WTC11 (cell line): ENCODE measurements around the gene TENT4B. TPM values are rescaled to one million over a fixed set of nuclear protein-coding genes. Genes with fewer than 3 reads are reported as not detected.

Source experiments
- ATAC-seq: fragments of 200-7000 bp; cut with Tn5 transposase; 2 replicates; pipeline ENCODE4 v1.10.0; 2021; ENCODE audit warnings: mild to moderate bottlenecking, moderate library complexity
- CTCF ChIA-PET: fragments of 300-600 bp; sonication (Branson Sonifier 250); formaldehyde crosslinking; loops from one replicate; lab custom pipeline; 2021; ENCODE audit warnings: antibody characterized with exemption; lab: Charles Lee
- POLR2A ChIA-PET: fragments of 350-600 bp; sonication (Branson Sonifier 250); formaldehyde crosslinking; loops from one replicate; lab custom pipeline; 2021; ENCODE audit warnings: antibody characterized with exemption; lab: Charles Lee
- DNase-seq: peaks from one replicate; pipeline ENCODE4 v3.0.0; 2021; ENCODE audit warnings: low spot score
- H3K27ac Mint-ChIP-seq: 2 replicates; pipeline ENCODE4 v1.8.0; 2021; ENCODE audit warnings: mixed read lengths
- H3K27me3 Mint-ChIP-seq: 2 replicates; pipeline ENCODE4 v1.8.0; 2021; ENCODE audit warnings: low read depth, mild to moderate bottlenecking, moderate library complexity, mixed read lengths
- H3K36me3 Mint-ChIP-seq: 2 replicates; pipeline ENCODE4 v1.8.0; 2021; ENCODE audit warnings: mixed read lengths
- H3K4me1 Mint-ChIP-seq: 2 replicates; pipeline ENCODE4 v1.8.0; 2022; ENCODE audit warnings: mixed read lengths
- H3K4me3 Mint-ChIP-seq: 2 replicates; pipeline ENCODE4 v1.8.0; 2021; ENCODE audit warnings: mild to moderate bottlenecking, moderate library complexity, mixed read lengths
- H3K9me3 Mint-ChIP-seq: 2 replicates; pipeline ENCODE4 v1.8.0; 2021; ENCODE audit warnings: mixed read lengths
- ATF1 ChIP-seq: sonication (generic); formaldehyde crosslinking; IDR thresholded peaks from 2 replicates; pipeline ENCODE4 v1.8.1; 2023; ENCODE audit warnings: mild to moderate bottlenecking, moderate library complexity, missing genetic modification reagents
- EMX1 ChIP-seq: fragments of 250-450 bp; sonication (Bioruptor Pico); IDR thresholded peaks from 2 replicates; pipeline ENCODE4 v1.8.0; 2021; ENCODE audit warnings: mild to moderate bottlenecking
- GRHL2 ChIP-seq: fragments of 250-450 bp; sonication (Bioruptor Pico); IDR thresholded peaks from 2 replicates; pipeline ENCODE4 v1.8.0; 2022; ENCODE audit warnings: mild to moderate bottlenecking, moderate library complexity; ENCODE audit not compliant: insufficient replicate concordance, severe bottlenecking
- HMGA2 ChIP-seq: fragments of 250-450 bp; sonication (Bioruptor Pico); IDR thresholded peaks from 2 replicates; pipeline ENCODE4 v1.4.0; 2021; ENCODE audit warnings: mild to moderate bottlenecking, moderate library complexity
- MYBL2 ChIP-seq: sonication (generic); formaldehyde crosslinking; IDR thresholded peaks from 2 replicates; pipeline ENCODE4 v1.8.1; 2023; ENCODE audit warnings: mild to moderate bottlenecking, moderate library complexity, missing genetic modification reagents
- NFYB ChIP-seq: sonication (generic); formaldehyde crosslinking; conservative IDR thresholded peaks from 2 replicates; pipeline ENCODE4 v1.8.0; 2022; ENCODE audit warnings: low read depth, missing genetic modification reagents
- NR3C1 ChIP-seq: sonication (generic); formaldehyde crosslinking; conservative IDR thresholded peaks from 2 replicates; pipeline ENCODE4 v1.8.1; 2023; ENCODE audit warnings: low read depth, mild to moderate bottlenecking, missing genetic modification reagents
- OVOL2 ChIP-seq: fragments of 250-450 bp; sonication (Bioruptor Pico); IDR thresholded peaks from 2 replicates; pipeline ENCODE4 v1.9.0; 2021; ENCODE audit warnings: mild to moderate bottlenecking, borderline replicate concordance
- PREB ChIP-seq: sonication (generic); formaldehyde crosslinking; IDR thresholded peaks from 2 replicates; pipeline ENCODE4 v1.8.1; 2022; ENCODE audit warnings: mild to moderate bottlenecking, missing genetic modification reagents, moderate library complexity, borderline replicate concordance
- SMAD4 ChIP-seq: sonication (generic); formaldehyde crosslinking; IDR thresholded peaks from 2 replicates; pipeline ENCODE4 v1.8.0; 2022; ENCODE audit warnings: mild to moderate bottlenecking, missing genetic modification reagents
- SOX15 ChIP-seq: fragments of 250-450 bp; sonication (Bioruptor Pico); IDR thresholded peaks from 2 replicates; pipeline ENCODE4 v1.9.0; 2021; ENCODE audit warnings: mild to moderate bottlenecking
- TP53 ChIP-seq: sonication (generic); formaldehyde crosslinking; IDR thresholded peaks from 2 replicates; pipeline ENCODE4 v1.8.1; 2023; ENCODE audit warnings: mild to moderate bottlenecking, missing genetic modification reagents
- ZMAT4 ChIP-seq: fragments of 250-450 bp; sonication (Bioruptor Pico); IDR thresholded peaks from 2 replicates; pipeline ENCODE4 v1.9.0; 2021; ENCODE audit warnings: mild to moderate bottlenecking
- ZNF317 ChIP-seq: sonication (generic); formaldehyde crosslinking; IDR thresholded peaks from 2 replicates; pipeline ENCODE4 v1.8.1; 2023; ENCODE audit warnings: low read depth, mild to moderate bottlenecking, moderate library complexity, missing genetic modification reagents, borderline replicate concordance
- total RNA-seq: library from RNA; stranded (reverse); gene quantifications from 3 replicates; pipeline ENCODE4 v1.2.3, GENCODE V29; 2021
- TF ChIP-seq, protein P1 (sequence below): sonication (generic); formaldehyde crosslinking; IDR thresholded peaks from 2 replicates; pipeline ENCODE4 v1.8.1; 2023; ENCODE audit warnings: mild to moderate bottlenecking, moderate library complexity, missing genetic modification reagents
- TF ChIP-seq, protein P2 (sequence below): fragments of 250-450 bp; sonication (Bioruptor Pico); IDR thresholded peaks from 2 replicates; pipeline ENCODE4 v1.9.0; 2021; ENCODE audit warnings: moderate library complexity, mild to moderate bottlenecking, inconsistent platforms, borderline replicate concordance
- TF ChIP-seq, protein P3 (sequence below): sonication (generic); formaldehyde crosslinking; IDR thresholded peaks from 2 replicates; pipeline ENCODE4 v1.8.0; 2022; ENCODE audit warnings: mild to moderate bottlenecking, missing genetic modification reagents
- TF ChIP-seq, protein P4 (sequence below): fragments of 200-600 bp; IDR thresholded peaks from 2 replicates; pipeline ENCODE4 v1.8.0; 2022; ENCODE audit warnings: antibody characterized with exemption
- TF ChIP-seq, protein P5 (sequence below): fragments of 250-450 bp; sonication (Bioruptor Pico); IDR thresholded peaks from 2 replicates; pipeline ENCODE4 v1.9.0; 2021; ENCODE audit warnings: mild to moderate bottlenecking, borderline replicate concordance

TENT4B gene
- total RNA-seq, 1 experiment from 2014 or later: 14.3 TPM

- TF ChIP-seq SMAD4 (CRISPR knock-in tag) (no peak), SOX15 (CRISPR knock-in tag) (no peak)
Measured at GRCh38 chr16:50252082-50252611, 99.0 kb downstream of the TENT4B start (continued).

- ChIA-PET POLR2A (no interaction called here), CTCF (interaction anchor here (1.7 kb wide), 1 partner anchor 22 kb away, joined by 5 read pairs; no protein-coding TSS in a partner anchor)
- H3K36me3 Mint-ChIP-seq: no peaks in the 10 kb centered on the region
- H3K4me1 Mint-ChIP-seq: peaks cover 21% of the 10 kb centered on the region
- H3K9me3 Mint-ChIP-seq: no peaks in the 10 kb centered on the region
- TF ChIP-seq, protein P1, sequence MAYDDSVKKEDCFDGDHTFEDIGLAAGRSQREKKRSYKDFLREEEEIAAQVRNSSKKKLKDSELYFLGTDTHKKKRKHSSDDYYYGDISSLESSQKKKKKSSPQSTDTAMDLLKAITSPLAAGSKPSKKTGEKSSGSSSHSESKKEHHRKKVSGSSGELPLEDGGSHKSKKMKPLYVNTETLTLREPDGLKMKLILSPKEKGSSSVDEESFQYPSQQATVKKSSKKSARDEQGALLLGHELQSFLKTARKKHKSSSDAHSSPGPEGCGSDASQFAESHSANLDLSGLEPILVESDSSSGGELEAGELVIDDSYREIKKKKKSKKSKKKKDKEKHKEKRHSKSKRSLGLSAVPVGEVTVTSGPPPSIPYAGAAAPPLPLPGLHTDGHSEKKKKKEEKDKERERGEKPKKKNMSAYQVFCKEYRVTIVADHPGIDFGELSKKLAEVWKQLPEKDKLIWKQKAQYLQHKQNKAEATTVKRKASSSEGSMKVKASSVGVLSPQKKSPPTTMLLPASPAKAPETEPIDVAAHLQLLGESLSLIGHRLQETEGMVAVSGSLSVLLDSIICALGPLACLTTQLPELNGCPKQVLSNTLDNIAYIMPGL (CRISPR knock-in tag): no peak
- TF ChIP-seq, protein P2, sequence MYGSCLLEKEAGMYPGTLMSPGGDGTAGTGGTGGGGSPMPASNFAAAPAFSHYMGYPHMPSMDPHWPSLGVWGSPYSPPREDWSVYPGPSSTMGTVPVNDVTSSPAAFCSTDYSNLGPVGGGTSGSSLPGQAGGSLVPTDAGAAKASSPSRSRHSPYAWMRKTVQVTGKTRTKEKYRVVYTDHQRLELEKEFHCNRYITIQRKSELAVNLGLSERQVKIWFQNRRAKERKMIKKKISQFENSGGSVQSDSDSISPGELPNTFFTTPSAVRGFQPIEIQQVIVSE (CRISPR knock-in tag): no peak
- TF ChIP-seq TP53 (no peak), MYBL2 (CRISPR knock-in tag) (no peak), EMX1 (CRISPR knock-in tag) (no peak), ZMAT4 (CRISPR knock-in tag) (no peak), ATF1 (CRISPR knock-in tag) (no peak), GRHL2 (CRISPR knock-in tag) (no peak), ZNF317 (CRISPR knock-in tag) (no peak), HMGA2 (CRISPR knock-in tag) (no peak), NFYB (CRISPR knock-in tag) (no peak), NR3C1 (no peak), OVOL2 (CRISPR knock-in tag) (no peak), PREB (CRISPR knock-in tag) (no peak)
- TF ChIP-seq, protein P3, sequence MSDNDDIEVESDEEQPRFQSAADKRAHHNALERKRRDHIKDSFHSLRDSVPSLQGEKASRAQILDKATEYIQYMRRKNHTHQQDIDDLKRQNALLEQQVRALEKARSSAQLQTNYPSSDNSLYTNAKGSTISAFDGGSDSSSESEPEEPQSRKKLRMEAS (CRISPR knock-in tag): no peak
- TF ChIP-seq, protein P4, sequence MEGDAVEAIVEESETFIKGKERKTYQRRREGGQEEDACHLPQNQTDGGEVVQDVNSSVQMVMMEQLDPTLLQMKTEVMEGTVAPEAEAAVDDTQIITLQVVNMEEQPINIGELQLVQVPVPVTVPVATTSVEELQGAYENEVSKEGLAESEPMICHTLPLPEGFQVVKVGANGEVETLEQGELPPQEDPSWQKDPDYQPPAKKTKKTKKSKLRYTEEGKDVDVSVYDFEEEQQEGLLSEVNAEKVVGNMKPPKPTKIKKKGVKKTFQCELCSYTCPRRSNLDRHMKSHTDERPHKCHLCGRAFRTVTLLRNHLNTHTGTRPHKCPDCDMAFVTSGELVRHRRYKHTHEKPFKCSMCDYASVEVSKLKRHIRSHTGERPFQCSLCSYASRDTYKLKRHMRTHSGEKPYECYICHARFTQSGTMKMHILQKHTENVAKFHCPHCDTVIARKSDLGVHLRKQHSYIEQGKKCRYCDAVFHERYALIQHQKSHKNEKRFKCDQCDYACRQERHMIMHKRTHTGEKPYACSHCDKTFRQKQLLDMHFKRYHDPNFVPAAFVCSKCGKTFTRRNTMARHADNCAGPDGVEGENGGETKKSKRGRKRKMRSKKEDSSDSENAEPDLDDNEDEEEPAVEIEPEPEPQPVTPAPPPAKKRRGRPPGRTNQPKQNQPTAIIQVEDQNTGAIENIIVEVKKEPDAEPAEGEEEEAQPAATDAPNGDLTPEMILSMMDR: no peak
- TF ChIP-seq, protein P5, sequence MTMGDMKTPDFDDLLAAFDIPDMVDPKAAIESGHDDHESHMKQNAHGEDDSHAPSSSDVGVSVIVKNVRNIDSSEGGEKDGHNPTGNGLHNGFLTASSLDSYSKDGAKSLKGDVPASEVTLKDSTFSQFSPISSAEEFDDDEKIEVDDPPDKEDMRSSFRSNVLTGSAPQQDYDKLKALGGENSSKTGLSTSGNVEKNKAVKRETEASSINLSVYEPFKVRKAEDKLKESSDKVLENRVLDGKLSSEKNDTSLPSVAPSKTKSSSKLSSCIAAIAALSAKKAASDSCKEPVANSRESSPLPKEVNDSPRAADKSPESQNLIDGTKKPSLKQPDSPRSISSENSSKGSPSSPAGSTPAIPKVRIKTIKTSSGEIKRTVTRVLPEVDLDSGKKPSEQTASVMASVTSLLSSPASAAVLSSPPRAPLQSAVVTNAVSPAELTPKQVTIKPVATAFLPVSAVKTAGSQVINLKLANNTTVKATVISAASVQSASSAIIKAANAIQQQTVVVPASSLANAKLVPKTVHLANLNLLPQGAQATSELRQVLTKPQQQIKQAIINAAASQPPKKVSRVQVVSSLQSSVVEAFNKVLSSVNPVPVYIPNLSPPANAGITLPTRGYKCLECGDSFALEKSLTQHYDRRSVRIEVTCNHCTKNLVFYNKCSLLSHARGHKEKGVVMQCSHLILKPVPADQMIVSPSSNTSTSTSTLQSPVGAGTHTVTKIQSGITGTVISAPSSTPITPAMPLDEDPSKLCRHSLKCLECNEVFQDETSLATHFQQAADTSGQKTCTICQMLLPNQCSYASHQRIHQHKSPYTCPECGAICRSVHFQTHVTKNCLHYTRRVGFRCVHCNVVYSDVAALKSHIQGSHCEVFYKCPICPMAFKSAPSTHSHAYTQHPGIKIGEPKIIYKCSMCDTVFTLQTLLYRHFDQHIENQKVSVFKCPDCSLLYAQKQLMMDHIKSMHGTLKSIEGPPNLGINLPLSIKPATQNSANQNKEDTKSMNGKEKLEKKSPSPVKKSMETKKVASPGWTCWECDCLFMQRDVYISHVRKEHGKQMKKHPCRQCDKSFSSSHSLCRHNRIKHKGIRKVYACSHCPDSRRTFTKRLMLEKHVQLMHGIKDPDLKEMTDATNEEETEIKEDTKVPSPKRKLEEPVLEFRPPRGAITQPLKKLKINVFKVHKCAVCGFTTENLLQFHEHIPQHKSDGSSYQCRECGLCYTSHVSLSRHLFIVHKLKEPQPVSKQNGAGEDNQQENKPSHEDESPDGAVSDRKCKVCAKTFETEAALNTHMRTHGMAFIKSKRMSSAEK (CRISPR knock-in tag): no peak
- ATAC-seq: no peak
- no peak overlapping the region for H3K27ac Mint-ChIP-seq
- H3K4me3 Mint-ChIP-seq: no peak overlapping the region
- no peak for DNase-seq
- H3K27me3 Mint-ChIP-seq: no peaks in the 10 kb centered on the region
Measured at GRCh38 chr16:50252874-50253513, 99.9 kb downstream of the TENT4B start.
